OCI-LY3 (cell line): ENCODE data around the gene ZEB1.
"Not testable (repeated sequence)": the region's sequence is repeated elsewhere in the genome, so short reads cannot be mapped to it uniquely, and the experiment has no call there.

Source experiments
- H2AFZ ChIP-seq: fragments of 200-600, 300-600 bp; shearing (Covaris generic); 2 replicates; pipeline ENCODE4 v1.6.0; 2014; ENCODE audit warnings: antibody characterized with exemption, low read depth, low read length
- H3K27ac ChIP-seq: fragments of 200-600, 300-600 bp; sonication (generic); 2 replicates; pipeline ENCODE4 v1.5.1; 2014; ENCODE audit warnings: mild to moderate bottlenecking, low read length, moderate library complexity, mixed read lengths
- H3K27me3 ChIP-seq: fragments of 200-600, 300-600 bp; sonication (generic); 2 replicates; pipeline ENCODE4 v1.6.1; 2014; ENCODE audit warnings: low read depth, low read length, mixed read lengths
- H3K36me3 ChIP-seq: fragments of 200-600, 300-600 bp; sonication (generic); replicated peaks from 2 replicates; pipeline ENCODE3; 2014; ENCODE audit warnings: low read depth, low read length, mixed read lengths
- H3K4me1 ChIP-seq: fragments of 300-600, 200-600 bp; sonication (generic); 2 replicates; pipeline ENCODE4 v1.6.1; 2014; ENCODE audit warnings: low read length, mixed read lengths
- H3K4me2 ChIP-seq: fragments of 200-600, 300-600 bp; sonication (generic); 2 replicates; pipeline ENCODE4 v1.6.1; 2014; ENCODE audit warnings: low read length, mixed read lengths
- H3K4me3 ChIP-seq: fragments of 300-600, 200-600 bp; sonication (generic); 2 replicates; pipeline ENCODE4 v1.5.1; 2014; ENCODE audit warnings: antibody characterized with exemption, mild to moderate bottlenecking, low read length, moderate library complexity
- H3K79me2 ChIP-seq: fragments of 300-600, 200-600 bp; shearing (Covaris generic); 2 replicates; pipeline ENCODE4 v1.6.1; 2014; ENCODE audit warnings: mild to moderate bottlenecking, low read length, mixed read lengths
- H3K9ac ChIP-seq: fragments of 300-600, 200-600 bp; shearing (Covaris generic); 2 replicates; pipeline ENCODE4 v1.6.0; 2014; ENCODE audit warnings: mild to moderate bottlenecking, low read length, moderate library complexity
- H3K9me3 ChIP-seq: fragments of 200-600, 300-600 bp; shearing (Covaris generic); 2 replicates; pipeline ENCODE4 v1.6.1; 2014; ENCODE audit warnings: low read length, mixed read lengths; ENCODE audit not compliant: insufficient read depth
- H4K20me1 ChIP-seq: fragments of 200-600, 300-600 bp; sonication (generic); 2 replicates; pipeline ENCODE4 v1.6.1; 2016; ENCODE audit warnings: low read length, mixed read lengths; ENCODE audit not compliant: insufficient read depth
- EZH2phosphoT487 ChIP-seq: fragments of 200-600 bp; shearing (Covaris generic); IDR thresholded peaks from 2 replicates; pipeline ENCODE4 v1.6.1; 2018; ENCODE audit warnings: antibody characterized with exemption, mixed run types, low read depth
- TF ChIP-seq, protein P1 (sequence below): fragments of 200-600, 300-600 bp; sonication (generic); IDR thresholded peaks from 2 replicates; pipeline ENCODE4 v1.5.1; 2014; ENCODE audit warnings: antibody characterized with exemption, low read length, low read depth

Gene ZEB1

DNA sequence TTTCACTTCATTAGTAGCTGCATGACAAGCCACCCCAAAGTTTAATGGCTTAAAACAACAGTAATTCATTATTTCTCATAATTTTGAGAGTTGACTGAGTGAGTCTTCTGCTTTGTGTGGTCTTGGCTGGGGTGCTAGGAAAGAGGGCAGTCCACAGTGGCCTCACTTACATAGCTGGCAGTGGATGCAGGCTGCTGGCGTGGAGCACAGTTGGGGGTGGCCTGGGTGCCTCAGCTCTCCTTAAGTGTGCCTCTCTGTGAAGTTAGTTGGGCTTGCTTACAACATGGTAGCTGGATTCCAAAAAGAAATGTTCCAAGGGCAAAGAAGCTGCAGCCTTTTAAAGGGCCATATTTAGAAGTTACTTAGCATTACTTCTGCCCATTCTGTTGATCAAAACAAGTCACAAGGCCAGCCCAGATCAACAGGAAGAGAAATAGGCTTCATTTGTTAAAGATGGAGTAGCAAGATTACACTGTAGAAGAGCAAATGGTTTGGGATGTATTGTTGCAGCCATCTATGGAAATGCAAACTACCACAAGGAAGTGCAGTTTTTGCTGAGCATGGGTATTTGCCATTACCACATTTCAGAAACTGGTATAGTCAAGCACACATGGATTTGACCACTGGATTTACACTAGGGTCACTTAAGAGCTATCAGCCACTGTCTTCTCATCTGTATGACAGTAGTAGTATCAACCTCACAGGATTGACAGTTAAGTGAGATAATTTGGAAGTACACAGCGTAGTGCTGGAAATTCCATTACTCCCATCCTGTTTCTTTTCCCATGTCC lies 33.6 kb downstream of the ZEB1 start:
- H3K27ac ChIP-seq: no peak overlapping the region
- no peaks in the 10 kb centered on the region for H3K36me3 ChIP-seq
- H3K4me3 ChIP-seq: no peak overlapping the region
- peaks cover 93% of the 10 kb centered on the region for H4K20me1 ChIP-seq
- H2AFZ ChIP-seq: no peak overlapping the region
- H3K4me1 ChIP-seq: peaks cover 68% of the 10 kb centered on the region
- peaks cover 100% of the 10 kb centered on the region for H3K79me2 ChIP-seq
- no peak for TF ChIP-seq EZH2phosphoT487
- TF ChIP-seq, protein P1, sequence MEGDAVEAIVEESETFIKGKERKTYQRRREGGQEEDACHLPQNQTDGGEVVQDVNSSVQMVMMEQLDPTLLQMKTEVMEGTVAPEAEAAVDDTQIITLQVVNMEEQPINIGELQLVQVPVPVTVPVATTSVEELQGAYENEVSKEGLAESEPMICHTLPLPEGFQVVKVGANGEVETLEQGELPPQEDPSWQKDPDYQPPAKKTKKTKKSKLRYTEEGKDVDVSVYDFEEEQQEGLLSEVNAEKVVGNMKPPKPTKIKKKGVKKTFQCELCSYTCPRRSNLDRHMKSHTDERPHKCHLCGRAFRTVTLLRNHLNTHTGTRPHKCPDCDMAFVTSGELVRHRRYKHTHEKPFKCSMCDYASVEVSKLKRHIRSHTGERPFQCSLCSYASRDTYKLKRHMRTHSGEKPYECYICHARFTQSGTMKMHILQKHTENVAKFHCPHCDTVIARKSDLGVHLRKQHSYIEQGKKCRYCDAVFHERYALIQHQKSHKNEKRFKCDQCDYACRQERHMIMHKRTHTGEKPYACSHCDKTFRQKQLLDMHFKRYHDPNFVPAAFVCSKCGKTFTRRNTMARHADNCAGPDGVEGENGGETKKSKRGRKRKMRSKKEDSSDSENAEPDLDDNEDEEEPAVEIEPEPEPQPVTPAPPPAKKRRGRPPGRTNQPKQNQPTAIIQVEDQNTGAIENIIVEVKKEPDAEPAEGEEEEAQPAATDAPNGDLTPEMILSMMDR: no peak
- H3K4me2 ChIP-seq: peak overlapping the region; percentile 49; the same call in 1 of the 2 replicates
- no peak overlapping the region for H3K9ac ChIP-seq
- no peaks in the 10 kb centered on the region for H3K27me3 ChIP-seq
- H3K9me3 ChIP-seq: no peaks in the 10 kb centered on the region

DNA sequence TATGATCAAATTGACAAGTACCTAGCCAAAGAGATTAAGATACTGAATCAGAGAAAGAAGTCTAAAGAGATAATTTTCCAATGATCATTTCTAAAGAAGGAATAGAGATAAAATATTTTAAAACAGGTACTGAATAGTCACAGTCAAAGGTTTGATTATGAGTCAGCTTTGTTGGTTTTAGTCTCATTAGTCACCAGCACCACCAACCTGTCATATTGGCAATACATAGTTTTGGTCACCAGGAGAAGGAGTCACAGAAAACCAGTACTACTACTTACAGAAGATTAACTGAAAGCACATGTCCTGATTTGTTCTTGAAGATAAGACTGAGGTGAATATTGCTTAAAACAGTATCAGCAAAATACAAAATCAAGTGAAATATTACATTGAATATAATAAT lies 34.6 kb downstream of the ZEB1 start:
- no peaks in the 10 kb centered on the region for H3K27me3 ChIP-seq
- peak overlapping the region; percentile 49 for H3K4me2 ChIP-seq
- no peak overlapping the region; the same call in 1 of the 2 replicates for H3K9ac ChIP-seq
- peaks cover 100% of the 10 kb centered on the region for H3K79me2 ChIP-seq
- no peaks in the 10 kb centered on the region for H3K9me3 ChIP-seq
- H4K20me1 ChIP-seq: peaks cover 91% of the 10 kb centered on the region
- peaks cover 59% of the 10 kb centered on the region for H3K4me1 ChIP-seq
- no peak overlapping the region for H2AFZ ChIP-seq
- peaks cover 4% of the 10 kb centered on the region for H3K36me3 ChIP-seq
- no peak for TF ChIP-seq EZH2phosphoT487
- TF ChIP-seq, protein P1: peak; percentile 51
- H3K4me3 ChIP-seq: no peak overlapping the region
- peak overlapping the region; percentile 46; the same call in 1 of the 2 replicates for H3K27ac ChIP-seq

DNA sequence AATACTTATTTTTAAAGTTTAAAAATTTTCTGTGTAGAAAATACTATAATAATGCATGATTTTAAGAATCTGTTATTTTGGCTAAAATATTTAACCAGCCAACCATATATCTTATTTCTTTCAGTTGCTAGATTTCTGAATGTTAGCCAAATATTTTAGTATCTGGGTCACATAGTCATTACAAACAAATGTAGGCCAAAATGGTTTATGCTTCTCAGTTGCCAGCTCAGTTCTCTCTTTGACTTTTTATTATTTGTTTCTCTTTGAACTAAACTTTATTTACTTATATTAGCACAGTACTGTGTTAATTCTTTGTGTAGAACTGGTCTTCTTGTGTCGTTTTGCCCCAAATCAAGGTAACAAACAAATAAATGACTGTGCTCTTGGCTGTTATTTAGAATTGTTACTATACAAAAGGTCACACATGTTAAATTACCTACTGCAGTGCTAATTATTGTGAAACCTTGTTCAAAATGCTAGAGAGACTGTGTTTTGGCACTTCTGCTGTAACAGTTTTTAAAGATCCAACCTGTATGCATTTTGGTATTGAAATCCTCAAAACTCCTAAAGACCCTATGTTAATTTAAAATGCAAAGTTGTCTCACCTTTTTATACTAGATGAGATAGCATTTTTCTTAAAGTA lies 39.8 kb downstream of the ZEB1 start:
- H4K20me1 ChIP-seq: peaks cover 50% of the 10 kb centered on the region
- peaks cover 94% of the 10 kb centered on the region for H3K79me2 ChIP-seq
- H3K27me3 ChIP-seq: no peaks in the 10 kb centered on the region
- TF ChIP-seq EZH2phosphoT487: no peak
- TF ChIP-seq, protein P1: no peak
- no peak overlapping the region for H3K9ac ChIP-seq
- H3K9me3 ChIP-seq: no peaks in the 10 kb centered on the region
- H3K36me3 ChIP-seq: peaks cover 22% of the 10 kb centered on the region
- H2AFZ ChIP-seq: no peak overlapping the region
- H3K27ac ChIP-seq: no peak overlapping the region
- H3K4me2 ChIP-seq: no peak overlapping the region
- peaks cover 24% of the 10 kb centered on the region for H3K4me1 ChIP-seq
- H3K4me3 ChIP-seq: no peak overlapping the region

DNA sequence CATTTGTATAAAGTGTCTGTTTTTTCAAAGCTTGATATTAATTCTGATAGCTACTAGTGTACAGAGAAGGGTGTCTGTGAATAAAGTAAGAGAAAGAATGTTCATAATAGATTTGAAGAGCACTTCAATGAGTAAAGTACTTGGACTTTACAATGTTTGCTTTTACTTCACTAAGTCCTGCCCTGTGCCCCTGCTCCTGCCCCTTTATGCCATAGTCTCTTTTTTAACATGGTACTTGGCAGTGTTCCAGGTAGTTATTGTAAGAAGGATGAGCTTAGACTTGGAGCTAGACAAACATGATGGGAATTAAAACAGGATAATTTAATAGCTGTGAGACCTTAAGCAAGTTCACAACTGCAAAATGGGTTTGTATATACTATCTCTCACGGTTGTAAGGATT lies 41.0 kb downstream of the ZEB1 start:
- Histone ChIP-seq H3K79me2 (peaks cover 86% of the 10 kb centered on the region), H4K20me1 (peaks cover 40% of the 10 kb centered on the region), H3K4me3 (no peak overlapping the region), H3K27ac (no peak overlapping the region), H3K4me2 (no peak overlapping the region), H3K9ac (no peak overlapping the region), H3K9me3 (no peaks in the 10 kb centered on the region), H3K27me3 (no peaks in the 10 kb centered on the region), H2AFZ (no peak overlapping the region), H3K4me1 (peaks cover 15% of the 10 kb centered on the region), H3K36me3 (peaks cover 22% of the 10 kb centered on the region)
- TF ChIP-seq, protein P1: no peak
- TF ChIP-seq EZH2phosphoT487: no peak

DNA sequence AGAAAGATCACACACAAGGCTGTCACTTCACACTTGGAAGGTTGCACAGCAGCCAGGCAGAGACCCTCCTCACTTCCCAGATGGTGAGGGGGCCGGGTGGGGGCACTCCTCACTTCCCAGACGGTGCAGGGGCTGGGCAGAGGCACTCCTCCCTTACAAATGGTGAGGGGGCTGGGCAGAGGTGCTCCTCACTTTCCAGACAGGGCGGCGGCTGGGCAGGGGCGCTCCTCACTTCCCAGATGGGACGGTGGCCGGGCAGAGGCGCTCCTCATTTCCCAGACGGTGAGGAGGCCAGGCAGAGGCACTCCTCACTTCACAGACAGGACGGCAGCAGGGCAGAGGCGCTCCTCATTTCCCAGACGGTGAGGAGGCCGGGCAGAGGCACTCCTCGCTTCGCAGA lies 42.5 kb downstream of the ZEB1 start:
- not testable (repeated sequence) for H3K9me3 ChIP-seq, H3K4me2 ChIP-seq, H3K27ac ChIP-seq, H3K27me3 ChIP-seq, H2AFZ ChIP-seq, H3K4me3 ChIP-seq, H3K9ac ChIP-seq
- peaks cover 22% of the 10 kb centered on the region for H3K36me3 ChIP-seq
- peaks cover 12% of the 10 kb centered on the region for H3K4me1 ChIP-seq
- peaks cover 83% of the 10 kb centered on the region for H3K79me2 ChIP-seq
- H4K20me1 ChIP-seq: peaks cover 40% of the 10 kb centered on the region
